ENCODE results near the gene IQSEC1. TPM values are rescaled to one million over a fixed set of nuclear protein-coding genes. Genes with fewer than 3 reads are reported as not detected.

Gene IQSEC1
- total and polyA plus RNA-seq, 9 of the 15 experiments (the other 6 are each of a cell fraction or from before 2014, with no cell fraction given) = 0.56 to 39.0 (median 6.8) TPM

DNA sequence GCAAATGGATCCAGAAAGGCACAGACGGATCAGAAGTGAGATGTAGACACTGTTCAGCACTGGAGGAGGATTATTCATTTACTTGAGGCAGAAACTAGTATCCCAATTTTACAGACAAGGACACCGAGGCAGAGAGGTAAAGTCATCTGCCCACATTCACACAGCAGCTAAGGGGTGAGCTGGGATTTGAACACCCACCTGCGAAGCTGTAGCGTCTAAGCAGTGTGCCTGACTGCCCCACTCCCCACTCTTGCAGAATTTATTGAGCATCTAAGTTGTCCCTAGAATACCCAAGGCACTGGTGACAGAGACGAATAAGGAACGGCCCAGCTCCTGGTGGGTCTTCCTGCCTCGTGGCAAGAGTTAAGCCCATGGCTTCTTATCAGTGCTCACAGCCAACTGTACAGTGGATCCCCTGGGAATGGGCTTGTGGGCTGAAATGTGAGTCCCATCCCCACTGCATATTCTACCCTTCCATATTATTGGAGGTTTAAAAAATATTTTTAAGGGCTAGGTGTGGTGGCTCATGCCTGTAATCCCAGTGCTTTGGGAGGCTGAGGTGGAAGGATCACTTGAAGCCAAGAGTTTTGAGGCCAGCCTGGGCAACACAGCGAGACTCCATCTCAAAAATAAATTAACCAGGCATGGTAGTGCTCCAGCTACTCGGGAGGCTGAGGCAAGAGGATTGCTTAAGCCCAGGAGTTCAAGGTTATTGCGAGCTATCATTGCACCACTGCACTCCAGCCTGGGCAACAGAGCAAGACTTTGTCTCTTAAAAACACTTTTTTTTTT lies 77.6 kb downstream of the IQSEC1 start (continued):
- TF ChIP-seq, protein P1, sequence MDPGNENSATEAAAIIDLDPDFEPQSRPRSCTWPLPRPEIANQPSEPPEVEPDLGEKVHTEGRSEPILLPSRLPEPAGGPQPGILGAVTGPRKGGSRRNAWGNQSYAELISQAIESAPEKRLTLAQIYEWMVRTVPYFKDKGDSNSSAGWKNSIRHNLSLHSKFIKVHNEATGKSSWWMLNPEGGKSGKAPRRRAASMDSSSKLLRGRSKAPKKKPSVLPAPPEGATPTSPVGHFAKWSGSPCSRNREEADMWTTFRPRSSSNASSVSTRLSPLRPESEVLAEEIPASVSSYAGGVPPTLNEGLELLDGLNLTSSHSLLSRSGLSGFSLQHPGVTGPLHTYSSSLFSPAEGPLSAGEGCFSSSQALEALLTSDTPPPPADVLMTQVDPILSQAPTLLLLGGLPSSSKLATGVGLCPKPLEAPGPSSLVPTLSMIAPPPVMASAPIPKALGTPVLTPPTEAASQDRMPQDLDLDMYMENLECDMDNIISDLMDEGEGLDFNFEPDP (CRISPR knock-in tag; IDR thresholded peaks at IDR 0.05) = 0 out of 2 replicates have a peak, but pooled peaks have one; percentile 3
- TF ChIP-seq L3MBTL2 (IDR thresholded peaks at IDR 0.05) (peak; percentile 83), BCOR (IDR thresholded peaks at IDR 0.05) (peak; percentile 30; the same call in 1 of the 2 replicates), CREM (IDR thresholded peaks at IDR 0.05; ENCODE audit: low read depth) (no peak), HSF4 (CRISPR knock-in tag; IDR thresholded peaks at IDR 0.05; ENCODE audit: borderline replicate concordance) (peak; percentile 77; the same call in 1 of the 2 replicates), ZNF318 (IDR thresholded peaks at IDR 0.05; ENCODE audit: borderline replicate concordance in 1 of 2, low read depth in 1 of 2) (no peak), XRCC4 (IDR thresholded peaks at IDR 0.05; ENCODE audit: extremely low read depth, insufficient read depth, insufficient read length) (no peak), DPF2 (IDR thresholded peaks at IDR 0.05) (peak; percentile 41; the same call in 1 of the 2 replicates), ZKSCAN1 (IDR thresholded peaks at IDR 0.05; ENCODE audit: low read depth, low read length) (no peak), SAP30 (IDR thresholded peaks at IDR 0.05; ENCODE audit: borderline replicate concordance, insufficient read depth, low read depth, low read length, poor library complexity, severe bottlenecking) (no peak), MAFF (IDR thresholded peaks at IDR 0.05; ENCODE audit: low read length) (no peak), ZBTB17 (CRISPR knock-in tag; IDR thresholded peaks at IDR 0.05) (no peak), NUFIP1 (IDR thresholded peaks at IDR 0.05; ENCODE audit: partially characterized antibody) (no peak), RAD21 (CRISPR knock-in tag; conservative IDR thresholded peaks at IDR 0.05 in 1 of 2, IDR thresholded peaks at IDR 0.05 in 1 of 2) (no peak), PTTG1 (tag; IDR thresholded peaks at IDR 0.05; ENCODE audit: low read depth) (peak; percentile 47; the same call in 1 of the 2 replicates)
- TF ChIP-seq, protein P2, sequence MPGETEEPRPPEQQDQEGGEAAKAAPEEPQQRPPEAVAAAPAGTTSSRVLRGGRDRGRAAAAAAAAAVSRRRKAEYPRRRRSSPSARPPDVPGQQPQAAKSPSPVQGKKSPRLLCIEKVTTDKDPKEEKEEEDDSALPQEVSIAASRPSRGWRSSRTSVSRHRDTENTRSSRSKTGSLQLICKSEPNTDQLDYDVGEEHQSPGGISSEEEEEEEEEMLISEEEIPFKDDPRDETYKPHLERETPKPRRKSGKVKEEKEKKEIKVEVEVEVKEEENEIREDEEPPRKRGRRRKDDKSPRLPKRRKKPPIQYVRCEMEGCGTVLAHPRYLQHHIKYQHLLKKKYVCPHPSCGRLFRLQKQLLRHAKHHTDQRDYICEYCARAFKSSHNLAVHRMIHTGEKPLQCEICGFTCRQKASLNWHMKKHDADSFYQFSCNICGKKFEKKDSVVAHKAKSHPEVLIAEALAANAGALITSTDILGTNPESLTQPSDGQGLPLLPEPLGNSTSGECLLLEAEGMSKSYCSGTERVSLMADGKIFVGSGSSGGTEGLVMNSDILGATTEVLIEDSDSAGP (CRISPR knock-in tag; IDR thresholded peaks at IDR 0.05) = no peak
